Caco-2 (cell line): ENCODE data around the gene ZNF474. TPM values are rescaled to one million over a fixed set of nuclear protein-coding genes. Genes with fewer than 3 reads are reported as not detected.

Source experiments
- BruUV-seq: library from RNA; stranded (reverse); fragments of 400-500 nt; replicated peaks from 2 replicates; lab custom pipeline; 2021; lab: Mats Ljungman, UMichigan
- CTCF ChIA-PET: fragments of 300-600 bp; sonication (Branson Sonifier 250); formaldehyde crosslinking; loops from one replicate; lab custom pipeline; 2022; ENCODE audit warnings: antibody characterized with exemption; lab: Charles Lee
- POLR2A ChIA-PET: fragments of 300-600 bp; sonication (Branson Sonifier 250); formaldehyde crosslinking; loops from one replicate; lab custom pipeline; 2022; ENCODE audit warnings: antibody characterized with exemption; lab: Charles Lee
- DNase-seq, 2 experiments: peaks; one replicate each; pipeline versions ENCODE4 v3.0.0 to v3.0.0-alpha.2; 2020 to 2022
- H3K27me3 ChIP-seq: replicated peaks from 2 replicates; pipeline ENCODE4 v1.6.0; 2011; ENCODE audit warnings: low read length; ENCODE audit not compliant: control insufficient read depth, insufficient read depth
- H3K36me3 ChIP-seq: 2 replicates; pipeline ENCODE4 v1.5.1; 2011; ENCODE audit warnings: low read length; ENCODE audit not compliant: control insufficient read depth, insufficient read depth
- H3K4me1 ChIP-seq: fragments of 250-450 bp; sonication (Bioruptor Pico); 2 replicates; pipeline ENCODE4 v1.5.1; 2020; ENCODE audit warnings: mild to moderate bottlenecking
- H3K4me3 ChIP-seq: 2 replicates; pipeline ENCODE4 v1.5.1; 2011; ENCODE audit warnings: low read depth, mild to moderate bottlenecking, control low read depth, low read length
- H3K9me3 ChIP-seq: fragments of 250-450 bp; sonication (Bioruptor Pico); 2 replicates; pipeline ENCODE4 v1.5.1; 2020; ENCODE audit warnings: mild to moderate bottlenecking, moderate library complexity
- H3K27ac Mint-ChIP-seq: one replicate; pipeline ENCODE4 v1.8.0; 2022; ENCODE audit warnings: mixed read lengths; ENCODE audit not compliant: unreplicated experiment
- H3K27me3 Mint-ChIP-seq: one replicate; pipeline ENCODE4 v1.8.0; 2022; ENCODE audit warnings: mixed read lengths; ENCODE audit not compliant: insufficient read depth, unreplicated experiment
- H3K36me3 Mint-ChIP-seq: one replicate; pipeline ENCODE4 v1.8.0; 2022; ENCODE audit warnings: mild to moderate bottlenecking, mixed read lengths; ENCODE audit not compliant: insufficient read depth, unreplicated experiment
- H3K4me1 Mint-ChIP-seq: one replicate; pipeline ENCODE4 v1.8.0; 2022; ENCODE audit warnings: low read depth, mixed read lengths; ENCODE audit not compliant: unreplicated experiment
- H3K4me3 Mint-ChIP-seq: one replicate; pipeline ENCODE4 v1.8.0; 2022; ENCODE audit warnings: mild to moderate bottlenecking, moderate library complexity, mixed read lengths; ENCODE audit not compliant: unreplicated experiment
- H3K9me3 Mint-ChIP-seq: one replicate; pipeline ENCODE4 v1.8.0; 2022; ENCODE audit warnings: mixed read lengths; ENCODE audit not compliant: unreplicated experiment
- CTCF ChIP-seq, 2 experiments: fragments of 200-600 bp in 1 of 2; IDR thresholded peaks; 1 replicate in 1 of 2; 2 replicates in 1 of 2; pipeline versions ENCODE4 v1.5.1 to v1.8.0; 2011 to 2022; ENCODE audit warnings: antibody characterized with exemption in 1 of 2, control low read depth in 1 of 2, inconsistent platforms in 1 of 2, low read depth in 1 of 2, low read length in 1 of 2, mild to moderate bottlenecking in 1 of 2, moderate library complexity in 1 of 2; ENCODE audit not compliant: insufficient read depth in 1 of 2, severe bottlenecking in 1 of 2, unreplicated experiment in 1 of 2
- intact Hi-C: fragments of 100-400 bp; cut with micrococcal nuclease; formaldehyde crosslinking; loops from one replicate; pipeline ENCODE4 v1.10.0; 2022; ENCODE audit not compliant: unreplicated experiment
- total RNA-seq: library from RNA; stranded (reverse); gene quantifications from 2 replicates; pipeline ENCODE4 v1.2.3, GENCODE V29; 2022

The ZNF474 gene
- total RNA-seq, 1 experiment from 2014 or later = not detected

GRCh38 chr5:122195802-122196394 is 66.6 kb downstream of the ZNF474 start:
- H3K4me3 ChIP-seq = no peak overlapping the region
- Mint-ChIP-seq H3K36me3 (no peaks in the 10 kb centered on the region), H3K27me3 (peaks cover 6% of the 10 kb centered on the region), H3K27ac (no peak overlapping the region), H3K4me3 (no peak overlapping the region), H3K4me1 (no peaks in the 10 kb centered on the region), H3K9me3 (no peaks in the 10 kb centered on the region)
- H3K27me3 ChIP-seq = no peaks in the 10 kb centered on the region
- peak; percentile 69 to 75 for TF ChIP-seq CTCF (IDR thresholded peaks at IDR 0.05; ENCODE audit: insufficient read depth in 1 of 2, low read depth in 1 of 2, low read length in 1 of 2, severe bottlenecking in 1 of 2, unreplicated experiment in 1 of 2)
- POLR2A ChIA-PET = no interaction called here
- DNase-seq = peak in 1 of 2 experiments; percentile 50
- no peaks in the 10 kb centered on the region for H3K36me3 ChIP-seq
- CTCF ChIA-PET = interaction anchor here (0.7 to 1.5 kb wide), 7 partner anchors 137 to 302 kb away, joined by 3 to 9 read pairs (median 3); no protein-coding TSS in a partner anchor
- no peaks in the 10 kb centered on the region for H3K9me3 ChIP-seq
- BruUV-seq = no TSS peak
- H3K4me1 ChIP-seq = 0 out of 2 replicates have a peak, but pooled peaks cover 3% of the 10 kb centered on the region
- intact Hi-C loops = loop anchor here (5.0 kb wide), 2 partner anchors 116 to 156 kb away; partner anchors contain the start of gene SNCAIP

- H3K4me1 ChIP-seq = 0 out of 2 replicates have a peak, but pooled peaks cover 3% of the 10 kb centered on the region
- H3K27ac Mint-ChIP-seq = no peak overlapping the region
- no peaks in the 10 kb centered on the region for H3K27me3 ChIP-seq
- ChIA-PET CTCF (no interaction called here), POLR2A (no interaction called here)
- no peak for DNase-seq
- no TSS peak for BruUV-seq
- H3K4me3 Mint-ChIP-seq = no peak overlapping the region
- H3K9me3 ChIP-seq = no peaks in the 10 kb centered on the region
- H3K4me3 ChIP-seq = no peak overlapping the region
- H3K9me3 Mint-ChIP-seq = no peaks in the 10 kb centered on the region
- no peaks in the 10 kb centered on the region for H3K4me1 Mint-ChIP-seq
- H3K27me3 Mint-ChIP-seq = no peaks in the 10 kb centered on the region
- no peak for TF ChIP-seq CTCF (IDR thresholded peaks at IDR 0.05; ENCODE audit: insufficient read depth in 1 of 2, low read depth in 1 of 2, low read length in 1 of 2, severe bottlenecking in 1 of 2, unreplicated experiment in 1 of 2)
- intact Hi-C loops = loop anchor here (5.0 kb wide), 2 partner anchors 113 to 153 kb away; partner anchors contain the start of gene SNCAIP
- no peaks in the 10 kb centered on the region for H3K36me3 ChIP-seq
- no peaks in the 10 kb centered on the region for H3K36me3 Mint-ChIP-seq
These were observed 69.8 kb downstream of the ZNF474 start for GRCh38 chr5:122199146-122199545.

GRCh38 chr5:122200450-122200849 is 71.1 kb downstream of the ZNF474 start:
- no peaks in the 10 kb centered on the region for H3K9me3 Mint-ChIP-seq
- no peaks in the 10 kb centered on the region for H3K36me3 Mint-ChIP-seq
- intact Hi-C loops = no loop called here
- no peak overlapping the region for H3K4me3 Mint-ChIP-seq
- no peak for TF ChIP-seq CTCF (IDR thresholded peaks at IDR 0.05; ENCODE audit: insufficient read depth in 1 of 2, low read depth in 1 of 2, low read length in 1 of 2, severe bottlenecking in 1 of 2, unreplicated experiment in 1 of 2)
- no peak for DNase-seq
- BruUV-seq = no TSS peak
- no peaks in the 10 kb centered on the region for H3K4me1 Mint-ChIP-seq
- H3K36me3 ChIP-seq = no peaks in the 10 kb centered on the region
- H3K9me3 ChIP-seq = no peaks in the 10 kb centered on the region
- no peak overlapping the region for H3K4me3 ChIP-seq
- H3K27me3 ChIP-seq = no peaks in the 10 kb centered on the region
- no peak overlapping the region for H3K27ac Mint-ChIP-seq
- POLR2A ChIA-PET = no interaction called here
- H3K27me3 Mint-ChIP-seq = no peaks in the 10 kb centered on the region
- H3K4me1 ChIP-seq = 0 out of 2 replicates have a peak, but pooled peaks cover 3% of the 10 kb centered on the region
- CTCF ChIA-PET = interaction anchor here (0.6 kb wide), 1 partner anchor 295 kb away, joined by 3 read pairs; no protein-coding TSS in a partner anchor
